Testis (tissue), 3 donors: Measurements from ENCODE around the gene SLC5A10. TPM values are rescaled to one million over a fixed set of nuclear protein-coding genes. Genes with fewer than 3 reads are reported as not detected.
A peak's percentile ranks its signal among the peaks of the same experiment; 100 is the strongest.
"Not testable (repeated sequence)": the region's sequence is repeated elsewhere in the genome, so short reads cannot be mapped to it uniquely, and the experiment has no call there.

Experiments
- DNase-seq: peaks from one replicate; pipeline ENCODE4 v3.0.0-alpha.2; 2019
- H3K27ac ChIP-seq, 2 donors: fragments of 200-600 bp; sonication (generic); one replicate each; pipeline ENCODE4 v1.5.1; 2019
- H3K27me3 ChIP-seq: fragments of 200-600 bp; sonication (generic); one replicate; pipeline ENCODE4 v1.5.1; 2019
- H3K36me3 ChIP-seq: fragments of 200-600 bp; sonication (generic); one replicate; pipeline ENCODE4 v1.5.1; 2017; ENCODE audit warnings: low read depth; ENCODE audit errors: missing control alignments
- H3K4me1 ChIP-seq: fragments of 200-600 bp; sonication (generic); one replicate; pipeline ENCODE4 v1.5.1; 2019
- H3K4me3 ChIP-seq, 2 donors: fragments of 200-600 bp; sonication (generic); one replicate each; pipeline ENCODE4 v1.5.1; 2017 to 2019
- H3K9me3 ChIP-seq: fragments of 200-600 bp; sonication (generic); one replicate; pipeline ENCODE4 v1.5.1; 2017
- WGBS, 2 donors: methylation state at CpG; one replicate each; pipeline ENCODE4 v1.1.5; 2018; 5-methylcytosine and 5-hydroxymethylcytosine counted together
- intact Hi-C: fragments of 100-400 bp; cut with DNase I; formaldehyde crosslinking; loops from one replicate; pipeline ENCODE4 v1.15.1; 2023; ENCODE audit warnings: low total_unique reads
- polyA plus RNA-seq: library from polyadenylated mRNA; stranded (reverse); fragments of 350-450 nt; fragmentation: Illumina TruSeq; extraction: RNeasy Lipid Tissue Mini Kit (QIAGEN cat#74804); gene quantifications from one replicate; pipeline ENCODE4 v1.2.3, GENCODE V29; 2014; ENCODE audit warnings: low read depth, low replicate concordance; ENCODE audit not compliant: insufficient read depth
- small RNA-seq, 2 donors: library from RNA; depleted of rRNA; stranded (forward); fragments of <200 nt; gene quantifications; one replicate each; pipeline ENCODE3, GENCODE V24; 2016
- total RNA-seq, 2 donors: library from RNA; depleted of rRNA; stranded (reverse); fragments of >200 nt; gene quantifications; one replicate each; pipeline ENCODE4 v1.2.3, GENCODE V29; 2016

The SLC5A10 gene
- total and polyA plus RNA-seq, 3 donors from 2014 or later: 0.98 to 1.1 (median 1.1) TPM

DNA sequence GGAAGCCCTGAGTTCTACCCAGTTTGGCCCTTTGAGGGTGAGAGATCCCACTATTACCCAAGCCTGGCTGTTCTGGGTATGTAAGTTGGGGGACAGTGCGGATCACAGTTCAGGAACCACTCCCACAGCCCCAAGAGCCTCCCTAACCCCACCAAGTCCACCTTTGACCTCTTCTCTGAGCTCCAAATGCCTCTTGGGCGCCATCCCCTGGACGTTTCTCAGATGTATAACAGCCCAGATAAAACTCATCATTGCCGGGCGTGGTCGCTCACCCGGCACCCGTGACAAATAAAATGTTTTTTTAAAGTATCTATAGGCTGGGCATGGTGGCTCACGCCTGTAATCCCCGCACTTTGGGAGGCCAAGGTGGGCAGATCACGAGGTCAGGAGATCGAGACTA lies 103.5 kb downstream of the SLC5A10 start:
- DNase-seq, H3K36me3 ChIP-seq, intact Hi-C loops, H3K27ac ChIP-seq, H3K4me1 ChIP-seq, H3K9me3 ChIP-seq, H3K27me3 ChIP-seq, H3K4me3 ChIP-seq: not testable (repeated sequence)
- no CpG with 5 or more reads among the region's 12 CpGs for WGBS, 2 donors

DNA sequence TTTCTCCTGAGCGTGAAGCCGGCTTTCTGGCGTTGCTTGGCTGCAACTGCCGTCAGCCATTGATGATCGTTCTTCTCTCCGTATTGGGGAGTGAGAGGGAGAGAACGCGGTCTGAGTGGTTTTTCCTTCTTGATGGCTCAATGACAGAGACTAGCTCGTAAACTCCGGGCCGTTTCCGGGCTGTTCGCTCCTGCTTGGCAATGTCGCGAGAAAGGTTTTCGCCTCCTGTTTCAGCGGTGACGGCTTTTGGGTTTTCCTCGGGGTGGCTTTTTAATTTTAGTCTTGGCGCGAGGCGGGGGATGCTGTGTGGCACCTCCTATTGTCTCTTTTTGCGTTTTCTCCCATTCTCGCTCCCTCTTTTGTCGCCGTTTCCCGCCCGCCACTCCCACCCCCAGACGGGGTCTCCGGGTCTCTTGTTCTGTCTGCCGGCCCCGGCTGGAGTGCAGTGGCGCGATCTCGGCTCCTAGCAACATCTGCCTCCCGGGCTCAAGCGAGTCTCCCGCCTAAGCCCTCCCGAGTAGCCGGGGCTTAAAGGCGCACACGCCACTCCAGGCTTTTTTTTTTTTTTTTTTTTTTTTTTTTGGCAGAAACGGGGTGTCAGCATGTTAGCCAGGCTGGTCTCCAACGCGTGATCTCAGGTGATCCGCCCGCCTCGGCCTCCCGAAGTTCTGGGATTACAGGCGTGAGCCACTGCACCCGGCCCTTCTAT lies 110.2 kb downstream of the SLC5A10 start:
- peak; percentile 43 for DNase-seq
- H3K36me3 ChIP-seq, H3K4me3 ChIP-seq, H3K9me3 ChIP-seq, intact Hi-C loops, H3K4me1 ChIP-seq, H3K27me3 ChIP-seq: not testable (repeated sequence)
- WGBS, 2 donors: 1% methylated on average over 25 of the region's 51 CpGs; no CpG with 5 or more reads in 1 of the 2 donors
- H3K27ac ChIP-seq: peak overlapping the region in 1 of 2 donors; percentile 59

DNA sequence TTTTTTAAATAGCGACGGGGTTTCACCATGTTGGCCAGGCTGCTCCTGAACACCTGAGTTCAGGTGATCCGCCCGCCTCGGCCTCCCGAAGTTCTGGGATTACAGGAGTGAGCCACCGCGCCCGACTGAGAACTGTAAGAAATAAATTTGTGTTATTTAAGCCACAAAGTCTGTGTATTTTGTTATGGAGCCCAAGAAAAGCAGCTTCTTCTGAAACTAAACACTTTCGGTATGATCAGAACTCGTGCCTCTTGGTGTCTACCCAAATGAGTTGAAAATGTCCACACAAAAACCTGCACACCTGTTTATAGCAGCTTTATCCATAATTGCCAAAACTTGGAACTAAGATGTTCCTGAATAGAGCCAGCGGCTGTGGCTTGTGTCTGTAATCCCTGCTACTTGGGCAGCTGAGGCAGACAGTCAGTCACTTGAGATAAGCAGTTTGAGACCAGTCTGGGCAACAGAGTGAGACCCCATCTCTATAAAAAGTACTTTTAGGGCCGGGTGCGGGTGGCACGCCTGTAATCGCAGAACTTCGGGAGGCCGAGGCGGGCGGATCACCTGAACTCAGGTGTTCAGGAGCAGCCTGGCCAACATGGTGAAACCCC lies 110.9 kb downstream of the SLC5A10 start:
- H3K27ac ChIP-seq, H3K27me3 ChIP-seq, intact Hi-C loops, DNase-seq, H3K4me1 ChIP-seq, H3K4me3 ChIP-seq, H3K36me3 ChIP-seq, H3K9me3 ChIP-seq: not testable (repeated sequence)
- no CpG with 5 or more reads among the region's 20 CpGs for WGBS, 2 donors

DNA sequence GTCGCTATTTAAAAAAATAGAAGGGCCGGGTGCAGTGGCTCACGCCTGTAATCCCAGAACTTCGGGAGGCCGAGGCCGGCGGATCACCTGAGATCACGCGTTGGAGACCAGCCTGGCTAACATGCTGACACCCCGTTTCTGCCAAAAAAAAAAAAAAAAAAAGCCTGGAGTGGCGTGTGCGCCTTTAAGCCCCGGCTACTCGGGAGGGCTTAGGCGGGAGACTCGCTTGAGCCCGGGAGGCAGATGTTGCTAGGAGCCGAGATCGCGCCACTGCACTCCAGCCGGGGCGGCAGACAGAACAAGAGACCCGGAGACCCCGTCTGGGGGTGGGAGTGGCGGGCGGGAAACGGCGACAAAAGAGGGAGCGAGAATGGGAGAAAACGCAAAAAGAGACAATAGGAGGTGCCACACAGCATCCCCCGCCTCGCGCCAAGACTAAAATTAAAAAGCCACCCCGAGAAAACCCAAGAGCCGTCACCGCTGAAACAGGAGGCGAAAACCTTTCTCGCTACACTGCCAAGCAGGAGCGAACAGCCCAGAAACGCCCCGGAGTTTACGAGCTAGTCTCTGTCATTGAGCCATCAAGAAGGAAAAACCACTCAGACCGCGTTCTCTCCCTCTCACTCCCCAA lies 111.5 kb downstream of the SLC5A10 start:
- peak; percentile 90 for DNase-seq
- WGBS, 2 donors: 0 to 1% methylated on average over 5 to 34 of the region's 44 CpGs
- H3K4me3 ChIP-seq: not testable (repeated sequence)

DNA sequence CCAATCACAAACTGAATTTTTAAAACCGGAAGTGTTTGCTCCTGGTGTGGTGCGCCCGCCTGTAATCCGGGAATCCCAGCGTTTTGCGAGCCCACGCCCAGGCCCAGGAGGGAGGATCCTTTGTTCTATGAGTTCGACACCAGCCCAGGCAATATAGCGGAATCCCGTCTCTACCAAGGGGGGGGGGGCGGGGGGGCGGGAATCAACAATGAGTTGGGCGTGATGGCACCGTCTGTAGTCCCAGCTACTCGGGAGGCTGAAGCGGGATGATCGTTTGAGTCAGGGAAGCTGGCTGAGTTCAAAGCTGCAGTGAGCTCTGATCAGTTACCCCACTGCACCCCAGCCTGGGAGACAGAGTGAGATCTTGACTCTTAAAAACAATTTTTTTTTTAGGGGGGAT lies 112.4 kb downstream of the SLC5A10 start:
- intact Hi-C loops, H3K27me3 ChIP-seq, DNase-seq, H3K4me3 ChIP-seq, H3K4me1 ChIP-seq, H3K27ac ChIP-seq, H3K36me3 ChIP-seq, H3K9me3 ChIP-seq: not testable (repeated sequence)
- WGBS, 2 donors: no CpG with 5 or more reads among the region's 17 CpGs

More for the DNA sequence above, 111.5 kb downstream of the SLC5A10 start:
- H3K36me3 ChIP-seq, H3K27me3 ChIP-seq, H3K9me3 ChIP-seq, intact Hi-C loops, H3K4me1 ChIP-seq: not testable (repeated sequence)
- peak overlapping the region; percentile 50 to 88 for H3K27ac ChIP-seq

DNA sequence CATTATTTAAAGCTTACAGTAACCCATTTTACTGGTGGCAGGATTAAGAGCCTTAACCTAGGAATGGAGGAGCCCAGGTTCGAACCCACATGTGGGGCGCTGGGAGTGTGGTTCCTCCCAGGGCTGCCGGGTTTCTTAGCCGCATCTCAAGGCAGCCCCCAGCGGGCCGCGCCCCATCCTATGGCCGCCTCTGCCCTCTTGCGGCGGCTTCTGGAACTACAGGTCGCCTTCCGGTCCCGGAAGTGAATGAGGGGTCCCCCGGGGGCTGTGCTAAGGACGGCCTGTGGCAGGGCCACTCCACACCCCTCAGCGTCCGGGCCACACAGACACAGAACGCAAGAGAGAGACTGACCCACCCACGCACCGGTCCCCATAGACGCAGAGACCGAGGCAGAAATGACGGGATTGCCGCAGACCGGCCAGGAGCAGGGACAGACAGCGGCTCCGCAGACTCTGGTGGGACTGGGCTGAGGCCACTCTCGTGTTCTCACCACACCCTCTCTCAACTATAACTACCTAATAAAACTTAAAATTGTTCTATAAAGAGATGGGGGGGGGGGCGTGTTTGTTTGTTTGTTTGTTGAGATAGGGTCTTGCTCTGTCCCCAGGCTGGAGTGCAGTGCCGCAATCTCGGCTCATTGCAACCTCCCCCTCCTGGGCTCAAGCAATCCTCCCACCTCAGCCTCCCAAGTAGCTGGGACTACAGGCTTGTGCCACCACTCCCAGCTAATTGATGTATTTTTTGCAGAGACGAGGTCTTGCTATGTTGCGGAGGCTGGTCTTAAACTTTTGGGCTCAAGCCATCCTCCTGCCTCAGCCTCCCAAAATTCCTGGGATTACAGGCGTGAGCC lies 118.6 kb downstream of the SLC5A10 start:
- H3K9me3 ChIP-seq, H3K4me3 ChIP-seq, DNase-seq, H3K27me3 ChIP-seq, H3K4me1 ChIP-seq, intact Hi-C loops, H3K27ac ChIP-seq, H3K36me3 ChIP-seq: not testable (repeated sequence)
- WGBS, 2 donors: no CpG with 5 or more reads among the region's 34 CpGs

Small RNAs within 50 kb of the gene (small RNA-seq; reads per million reads assigned to genes)
- gene AC090286.3 (0 reads per million in 2 donors), gene RF00324 (0 reads per million in 2 donors)

Other genes with a start within 250 kb of the SLC5A10 start
- 1 to 10 TPM; 7.6 to 8.9 TPM for gene FBXW10, start 208.1 kb upstream of the SLC5A10 start, total RNA-seq
- gene FBXW10, start 208.1 kb upstream of the SLC5A10 start, polyA plus RNA-seq: 30.9 TPM
- gene TVP23B, start 171.0 kb upstream of the SLC5A10 start, total RNA-seq: 10 to 100 TPM; 49.8 to 51.2 TPM
- gene TVP23B, start 171.0 kb upstream of the SLC5A10 start, polyA plus RNA-seq: 54.3 TPM
- 10 to 100 TPM; 55.4 to 56.1 TPM for gene PRPSAP2, start 94.0 kb upstream of the SLC5A10 start, total RNA-seq
- gene PRPSAP2, start 94.0 kb upstream of the SLC5A10 start, polyA plus RNA-seq: 42.8 TPM
- 1 to 10 TPM; 4.6 to 4.7 TPM for gene FAM83G, start 52.6 kb downstream of the SLC5A10 start, total RNA-seq
- 2.5 TPM for gene FAM83G, start 52.6 kb downstream of the SLC5A10 start, polyA plus RNA-seq
- gene GRAP, start 94.8 kb downstream of the SLC5A10 start, total RNA-seq: 1 to 10 TPM; 5.3 to 7.2 TPM
- 13.2 TPM for gene GRAP, start 94.8 kb downstream of the SLC5A10 start, polyA plus RNA-seq
- 1 to 10 TPM; 2.0 to 2.2 TPM for gene GRAPL, start 175.4 kb downstream of the SLC5A10 start, total RNA-seq
- 9.5 TPM for gene GRAPL, start 175.4 kb downstream of the SLC5A10 start, polyA plus RNA-seq